Neural progenitor cell (in vitro differentiated cells): ENCODE measurements around the gene PRICKLE2. TPM values are rescaled to one million over a fixed set of nuclear protein-coding genes. Genes with fewer than 3 reads are reported as not detected.

Experiments used
- DNase-seq: peaks from one replicate; pipeline ENCODE4 v3.0.0-alpha.2; 2016; ENCODE audit warnings: low spot score
- H2AFZ ChIP-seq: fragments of 200-600 bp; sonication (generic); replicated peaks from 2 replicates; pipeline ENCODE4 v1.6.1; 2016; ENCODE audit warnings: antibody characterized with exemption
- H3F3A ChIP-seq: fragments of 200-600 bp; sonication (generic); 2 replicates; pipeline ENCODE4 v1.6.1; 2016; ENCODE audit warnings: antibody characterized with exemption, low read depth
- H3K27ac ChIP-seq: fragments of 200-600 bp; sonication (generic); 2 replicates; pipeline ENCODE4 v1.5.1; 2016; ENCODE audit warnings: mild to moderate bottlenecking
- H3K27me3 ChIP-seq: fragments of 200-600 bp; sonication (generic); 2 replicates; pipeline ENCODE4 v1.6.1; 2016; ENCODE audit warnings: mild to moderate bottlenecking, moderate library complexity
- H3K36me3 ChIP-seq: fragments of 200-600 bp; sonication (generic); 2 replicates; pipeline ENCODE4 v1.5.1; 2016
- H3K4me1 ChIP-seq: fragments of 200-600 bp; sonication (generic); 2 replicates; pipeline ENCODE4 v1.6.1; 2016; ENCODE audit warnings: mixed run types
- H3K4me2 ChIP-seq: fragments of 200-600 bp; sonication (generic); 2 replicates; pipeline ENCODE4 v1.6.1; 2016
- H3K4me3 ChIP-seq: fragments of 200-600 bp; sonication (generic); 2 replicates; pipeline ENCODE4 v1.5.1; 2016
- H3K79me2 ChIP-seq: fragments of 200-600 bp; sonication (generic); 2 replicates; pipeline ENCODE4 v1.6.1; 2016; ENCODE audit warnings: low read depth
- H3K9ac ChIP-seq: fragments of 200-600 bp; sonication (generic); 2 replicates; pipeline ENCODE4 v1.6.1; 2016
- H3K9me3 ChIP-seq: fragments of 200-600 bp; sonication (generic); 2 replicates; pipeline ENCODE4 v1.5.1; 2016; ENCODE audit warnings: low read depth
- H4K20me1 ChIP-seq: fragments of 200-600 bp; sonication (generic); 2 replicates; pipeline ENCODE4 v1.6.1; 2016; ENCODE audit warnings: low read depth
- H3K27ac Mint-ChIP-seq: 3 replicates; pipeline ENCODE4 v1.8.0; 2021; ENCODE audit warnings: mixed read lengths
- H3K27me3 Mint-ChIP-seq: 2 replicates; pipeline ENCODE4 v1.8.0; 2022; ENCODE audit warnings: low read depth, mild to moderate bottlenecking, inconsistent platforms, moderate library complexity, mixed read lengths; ENCODE audit not compliant: insufficient read depth
- H3K36me3 Mint-ChIP-seq: 3 replicates; pipeline ENCODE4 v1.8.0; 2021; ENCODE audit warnings: mixed read lengths
- H3K4me1 Mint-ChIP-seq: 3 replicates; pipeline ENCODE4 v1.8.0; 2021; ENCODE audit warnings: mixed read lengths
- H3K4me3 Mint-ChIP-seq: 3 replicates; pipeline ENCODE4 v1.8.0; 2021; ENCODE audit warnings: mild to moderate bottlenecking, moderate library complexity, mixed read lengths
- H3K9me3 Mint-ChIP-seq: 3 replicates; pipeline ENCODE4 v1.8.0; 2020; ENCODE audit warnings: mixed read lengths
- EZH2 ChIP-seq: fragments of 200-600 bp; sonication (generic); IDR thresholded peaks from 2 replicates; pipeline ENCODE4 v1.6.1; 2017; ENCODE audit warnings: antibody characterized with exemption, mild to moderate bottlenecking, moderate library complexity
- EZH2phosphoT487 ChIP-seq: fragments of 200-600 bp; sonication (generic); IDR thresholded peaks from 2 replicates; pipeline ENCODE4 v1.6.1; 2017; ENCODE audit warnings: antibody characterized with exemption
- total RNA-seq: library from RNA; depleted of rRNA; stranded (reverse); fragments of >200 nt; gene quantifications from 2 replicates; pipeline ENCODE4 v1.2.3, GENCODE V29; 2015; ENCODE audit warnings: low replicate concordance
- TF ChIP-seq, protein P1 (sequence below): fragments of 200-600 bp; sonication (generic); IDR thresholded peaks from 2 replicates; pipeline ENCODE4 v1.5.1; 2017; ENCODE audit warnings: antibody characterized with exemption, mild to moderate bottlenecking

Gene PRICKLE2
- total RNA-seq, 1 donor from 2014 or later, result 11.5 TPM

DNA sequence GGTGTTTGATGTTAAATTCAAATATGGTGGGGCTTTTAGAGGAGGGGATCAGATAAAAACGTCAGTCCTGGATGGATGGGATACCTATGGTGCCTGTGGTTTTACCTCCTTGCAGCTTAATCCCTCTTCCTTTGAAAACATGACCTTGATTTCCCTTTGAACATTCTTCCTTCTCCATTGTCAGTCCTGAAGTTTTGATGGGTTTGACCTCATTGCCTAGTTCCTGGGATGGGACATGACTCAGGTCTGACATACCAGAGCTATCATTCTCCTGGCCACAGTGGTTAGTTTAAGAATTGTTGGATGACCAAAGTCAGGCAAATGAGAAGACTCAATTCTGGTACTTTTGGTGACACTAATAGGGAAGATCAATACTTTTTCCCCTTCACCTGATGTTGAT, 87.2 kb downstream of the PRICKLE2 start:
- Histone ChIP-seq H3K4me3 (no peak overlapping the region), H4K20me1 (no peaks in the 10 kb centered on the region), H3K4me2 (no peak overlapping the region), H2AFZ (no peak overlapping the region), H3K9ac (no peak overlapping the region), H3K4me1 (peaks cover 11% of the 10 kb centered on the region), H3K9me3 (no peaks in the 10 kb centered on the region), H3K27ac (no peak overlapping the region), H3F3A (peaks cover 8% of the 10 kb centered on the region), H3K36me3 (no peaks in the 10 kb centered on the region), H3K27me3 (no peaks in the 10 kb centered on the region), H3K79me2 (no peaks in the 10 kb centered on the region)
- Mint-ChIP-seq H3K4me1 (no peaks in the 10 kb centered on the region), H3K4me3 (no peak overlapping the region), H3K27me3 (no peaks in the 10 kb centered on the region), H3K27ac (no peak overlapping the region), H3K36me3 (no peaks in the 10 kb centered on the region), H3K9me3 (no peaks in the 10 kb centered on the region)
- TF ChIP-seq, protein P1, sequence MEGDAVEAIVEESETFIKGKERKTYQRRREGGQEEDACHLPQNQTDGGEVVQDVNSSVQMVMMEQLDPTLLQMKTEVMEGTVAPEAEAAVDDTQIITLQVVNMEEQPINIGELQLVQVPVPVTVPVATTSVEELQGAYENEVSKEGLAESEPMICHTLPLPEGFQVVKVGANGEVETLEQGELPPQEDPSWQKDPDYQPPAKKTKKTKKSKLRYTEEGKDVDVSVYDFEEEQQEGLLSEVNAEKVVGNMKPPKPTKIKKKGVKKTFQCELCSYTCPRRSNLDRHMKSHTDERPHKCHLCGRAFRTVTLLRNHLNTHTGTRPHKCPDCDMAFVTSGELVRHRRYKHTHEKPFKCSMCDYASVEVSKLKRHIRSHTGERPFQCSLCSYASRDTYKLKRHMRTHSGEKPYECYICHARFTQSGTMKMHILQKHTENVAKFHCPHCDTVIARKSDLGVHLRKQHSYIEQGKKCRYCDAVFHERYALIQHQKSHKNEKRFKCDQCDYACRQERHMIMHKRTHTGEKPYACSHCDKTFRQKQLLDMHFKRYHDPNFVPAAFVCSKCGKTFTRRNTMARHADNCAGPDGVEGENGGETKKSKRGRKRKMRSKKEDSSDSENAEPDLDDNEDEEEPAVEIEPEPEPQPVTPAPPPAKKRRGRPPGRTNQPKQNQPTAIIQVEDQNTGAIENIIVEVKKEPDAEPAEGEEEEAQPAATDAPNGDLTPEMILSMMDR, result no peak
- TF ChIP-seq EZH2phosphoT487 (no peak), EZH2 (no peak)
- no peak for DNase-seq

DNA sequence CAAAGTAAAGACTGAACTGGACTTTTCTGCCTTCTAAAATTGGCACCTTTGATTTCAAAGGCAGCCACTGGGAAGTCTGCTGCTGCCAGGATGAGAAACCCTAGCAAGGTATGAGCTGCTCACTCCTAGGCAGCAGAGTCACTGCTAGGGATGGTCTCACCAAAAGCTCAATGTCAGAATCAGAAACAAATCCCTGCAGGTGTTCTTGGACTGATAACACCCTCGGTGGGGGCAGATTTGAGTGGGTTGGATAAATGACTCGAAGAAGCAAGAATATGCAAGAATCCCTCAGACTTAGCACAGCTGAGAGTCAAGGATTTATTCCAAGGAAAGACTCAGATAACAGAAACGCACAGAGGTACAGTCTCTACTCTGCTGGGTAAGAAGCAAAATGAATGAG, 90.4 kb downstream of the PRICKLE2 start:
- H2AFZ ChIP-seq, result no peak overlapping the region
- Mint-ChIP-seq H3K9me3 (no peaks in the 10 kb centered on the region), H3K27me3 (no peaks in the 10 kb centered on the region), H3K4me3 (no peak overlapping the region), H3K27ac (no peak overlapping the region), H3K36me3 (no peaks in the 10 kb centered on the region), H3K4me1 (no peaks in the 10 kb centered on the region)
- DNase-seq, result no peak
- H3K4me3 ChIP-seq, result no peak overlapping the region
- no peak for TF ChIP-seq EZH2phosphoT487
- TF ChIP-seq EZH2, result no peak
- TF ChIP-seq, protein P1, result no peak
- no peaks in the 10 kb centered on the region for H4K20me1 ChIP-seq
- H3K36me3 ChIP-seq, result no peaks in the 10 kb centered on the region
- H3K27ac ChIP-seq, result no peak overlapping the region
- no peak overlapping the region for H3K9ac ChIP-seq
- no peaks in the 10 kb centered on the region for H3K79me2 ChIP-seq
- H3K27me3 ChIP-seq, result no peaks in the 10 kb centered on the region
- no peak overlapping the region for H3K4me2 ChIP-seq
- H3K4me1 ChIP-seq, result peaks cover 13% of the 10 kb centered on the region
- no peaks in the 10 kb centered on the region for H3K9me3 ChIP-seq
- H3F3A ChIP-seq, result peaks cover 9% of the 10 kb centered on the region

DNA sequence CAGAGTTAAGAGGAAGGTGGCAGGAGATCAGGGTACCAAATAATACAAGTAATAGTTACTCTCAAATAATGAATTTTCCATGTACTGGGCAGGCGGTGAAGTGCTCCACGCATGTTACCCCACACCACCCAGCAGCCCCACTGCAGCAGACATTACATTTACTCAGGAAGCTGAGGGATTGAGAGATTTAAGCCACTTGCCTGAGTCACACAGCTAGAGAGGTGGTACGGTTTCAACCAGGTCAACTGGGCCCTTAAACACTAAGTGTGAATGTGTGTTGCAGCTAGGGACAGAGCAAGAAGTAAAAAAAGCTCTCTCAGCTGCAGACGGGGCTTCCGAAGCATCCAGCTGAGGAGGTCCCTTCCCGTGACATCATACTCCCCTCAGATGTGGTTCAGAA, 91.3 kb downstream of the PRICKLE2 start:
- no peak for DNase-seq
- H2AFZ ChIP-seq, result no peak overlapping the region

More for the DNA sequence above, 91.3 kb downstream of the PRICKLE2 start:
- no peak overlapping the region for H3K27ac Mint-ChIP-seq
- no peaks in the 10 kb centered on the region for H3K27me3 Mint-ChIP-seq
- Histone ChIP-seq H3K9ac (no peak overlapping the region), H3K9me3 (no peaks in the 10 kb centered on the region), H3K36me3 (no peaks in the 10 kb centered on the region), H3K4me2 (no peak overlapping the region), H3K27ac (no peak overlapping the region), H3K4me3 (no peak overlapping the region), H3K4me1 (peaks cover 17% of the 10 kb centered on the region), H3F3A (peaks cover 9% of the 10 kb centered on the region), H3K27me3 (no peaks in the 10 kb centered on the region), H3K79me2 (no peaks in the 10 kb centered on the region), H4K20me1 (no peaks in the 10 kb centered on the region)
- peaks cover 6% of the 10 kb centered on the region for H3K4me1 Mint-ChIP-seq
- no peaks in the 10 kb centered on the region for H3K36me3 Mint-ChIP-seq
- no peak overlapping the region for H3K4me3 Mint-ChIP-seq
- no peaks in the 10 kb centered on the region for H3K9me3 Mint-ChIP-seq
- no peak for TF ChIP-seq EZH2phosphoT487
- TF ChIP-seq, protein P1, result no peak
- TF ChIP-seq EZH2, result no peak
